GM13976 (cell line): ENCODE results near the gene ERN1.
"Not testable (repeated sequence)": the region's sequence is repeated elsewhere in the genome, so short reads cannot be mapped to it uniquely, and the experiment has no call there.

ENCODE experiments used
- DNase-seq: peaks from one replicate; pipeline ENCODE4 v3.0.0; 2012; ENCODE audit warnings: low spot score
- CTCF ChIP-seq: IDR thresholded peaks from 2 replicates; pipeline ENCODE4 v1.5.1; 2012; ENCODE audit warnings: borderline replicate concordance, mild to moderate bottlenecking; ENCODE audit not compliant: insufficient read depth; ENCODE audit errors: extremely low read depth, missing control alignments, control extremely low read depth
- in situ Hi-C: fragments of 300-500 bp; cut with MboI; formaldehyde crosslinking; loops from one replicate; pipeline ENCODE4 v1.12.0; 2022; ENCODE audit warnings: low sequenced_read_pairs, mixed read lengths, inconsistent platforms; ENCODE audit not compliant: unreplicated experiment

The ERN1 gene

GRCh38 chr17:64008830-64009229, 121.1 kb downstream of the ERN1 start:
- no peak for DNase-seq
- no peak for TF ChIP-seq CTCF
- in situ Hi-C loops = no loop called here

- no peak for TF ChIP-seq CTCF
- in situ Hi-C loops = no loop called here
- DNase-seq = no peak
These were observed 121.6 kb downstream of the ERN1 start for GRCh38 chr17:64008346-64008745.

- DNase-seq = no peak
- in situ Hi-C loops = no loop called here
- no peak for TF ChIP-seq CTCF
These were observed 122.1 kb downstream of the ERN1 start for GRCh38 chr17:64007838-64008282.

GRCh38 chr17:64007089-64007837, 122.7 kb downstream of the ERN1 start:
- in situ Hi-C loops, DNase-seq: not testable (repeated sequence)

- DNase-seq = peak; percentile 22
- in situ Hi-C loops = no loop called here
- TF ChIP-seq CTCF = no peak
These were observed 123.4 kb downstream of the ERN1 start for GRCh38 chr17:64006361-64007088.

GRCh38 chr17:64005734-64006167, 124.2 kb downstream of the ERN1 start:
- no peak for DNase-seq
- in situ Hi-C loops = no loop called here
- TF ChIP-seq CTCF = no peak
